Suppressor macrophage (primary cell): ENCODE measurements around the gene FYCO1.
"Not testable (repeated sequence)": the region's sequence is repeated elsewhere in the genome, so short reads cannot be mapped to it uniquely, and the experiment has no call there.

ENCODE experiments used
- DNase-seq, 4 experiments: peaks; one replicate each; pipeline ENCODE4 v3.0.0-alpha.2; 2020 to 2022
- total RNA-seq, 17 experiments: gene quantifications; one replicate each; lab custom pipeline; 2026; ENCODE audit warnings: mixed read lengths in 6 of 17, inconsistent platforms in 3 of 17; lab: John Stamatoyannopoulos, UW

Gene FYCO1
- total RNA-seq, result 19.8 to 65.9 (median 38.5) reads per million in 17 experiments

- peak; percentile 94 to 97 (median 96) for DNase-seq
Observed at GRCh38 chr3:45995236-45996192, at the start of gene FYCO1. FYCO1 (minus strand) TSS chr3:45995824; CDS start chr3:45984910, 10,914 bp downstream.

GRCh38 chr3:46038916-46039315 lies 43.3 kb upstream of the FYCO1 start:
- DNase-seq, result no peak

- not testable (repeated sequence) for DNase-seq
Observed at GRCh38 chr3:46038071-46038470, 42.4 kb upstream of the FYCO1 start.

- DNase-seq, result no peak
Observed at GRCh38 chr3:46036191-46036590, 40.6 kb upstream of the FYCO1 start.

DNA sequence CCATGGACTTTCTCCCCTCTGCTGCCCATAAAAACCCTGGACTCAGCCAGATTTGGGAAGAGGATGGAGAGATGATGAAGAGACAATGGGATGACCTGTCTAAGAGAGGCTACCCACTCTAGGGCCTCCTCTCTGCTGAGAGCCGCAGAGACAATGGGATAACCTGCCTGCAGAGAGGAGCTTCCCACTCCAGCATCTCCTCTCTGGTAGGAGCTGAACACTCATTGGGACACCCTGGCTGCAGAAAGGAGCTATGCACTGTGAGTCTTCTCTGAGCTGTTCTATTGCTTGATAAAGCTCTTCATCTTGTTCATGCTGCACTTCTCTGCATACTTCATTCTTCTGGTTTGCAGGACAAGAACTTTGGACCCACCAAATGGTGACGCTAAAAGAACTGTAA lies 36.1 kb upstream of the FYCO1 start:
- DNase-seq, result no peak

GRCh38 chr3:46031269-46031668 lies 35.6 kb upstream of the FYCO1 start:
- DNase-seq, result no peak

DNA sequence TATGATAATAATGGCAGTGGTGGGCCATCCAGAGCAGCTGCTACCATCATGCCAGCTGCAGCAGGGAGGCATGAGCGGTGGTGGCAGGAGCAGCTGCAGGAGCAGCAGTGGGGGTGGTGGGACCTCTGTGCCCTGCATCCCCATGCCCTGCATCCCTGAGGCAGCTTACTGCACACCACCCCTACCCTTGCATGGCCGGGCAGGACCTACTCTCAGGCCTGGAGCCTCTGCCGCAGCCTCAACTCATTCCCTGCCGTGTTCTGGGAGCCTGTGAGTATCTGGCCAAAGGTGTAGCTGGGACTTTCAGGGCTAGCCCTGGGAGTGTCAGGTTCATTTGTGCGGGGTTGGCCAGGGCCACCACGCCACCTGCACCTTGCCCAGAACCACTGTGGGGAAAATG lies 35.0 kb upstream of the FYCO1 start:
- DNase-seq, result no peak

GRCh38 chr3:46029953-46030543 lies 34.4 kb upstream of the FYCO1 start:
- DNase-seq, result peak; percentile 21 to 59 (median 38)

DNA sequence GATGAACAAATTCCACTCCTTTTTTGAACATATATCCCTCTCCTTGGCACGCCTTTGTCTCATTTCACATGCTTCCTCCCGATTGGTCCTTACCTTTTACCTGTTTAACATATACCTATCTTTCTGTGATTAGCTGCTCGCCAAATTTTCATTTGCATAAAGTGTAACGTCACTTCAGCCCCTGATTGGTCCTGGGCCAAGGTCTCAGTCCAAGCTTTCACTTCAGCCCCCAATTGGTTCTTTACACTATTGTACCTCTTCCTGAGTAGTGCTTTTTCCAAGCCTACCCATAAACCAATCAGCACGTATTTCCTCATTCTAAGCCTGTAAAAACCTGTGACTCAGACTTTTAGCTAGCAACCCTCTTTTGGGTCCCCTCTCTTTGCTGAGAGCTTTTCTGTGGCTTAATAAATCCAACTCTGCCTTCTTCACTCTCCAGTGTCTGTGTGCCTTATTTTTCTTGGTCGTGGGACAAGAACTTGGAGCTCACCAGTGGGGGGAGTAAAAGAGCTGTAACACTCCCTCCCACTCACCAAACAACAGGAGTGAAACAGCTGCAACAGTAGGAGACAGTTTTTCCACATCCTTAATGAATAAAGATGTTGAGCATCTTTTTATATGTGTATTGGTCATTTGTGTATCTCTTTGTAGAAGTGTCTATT lies 32.2 kb upstream of the FYCO1 start:
- no peak for DNase-seq

DNA sequence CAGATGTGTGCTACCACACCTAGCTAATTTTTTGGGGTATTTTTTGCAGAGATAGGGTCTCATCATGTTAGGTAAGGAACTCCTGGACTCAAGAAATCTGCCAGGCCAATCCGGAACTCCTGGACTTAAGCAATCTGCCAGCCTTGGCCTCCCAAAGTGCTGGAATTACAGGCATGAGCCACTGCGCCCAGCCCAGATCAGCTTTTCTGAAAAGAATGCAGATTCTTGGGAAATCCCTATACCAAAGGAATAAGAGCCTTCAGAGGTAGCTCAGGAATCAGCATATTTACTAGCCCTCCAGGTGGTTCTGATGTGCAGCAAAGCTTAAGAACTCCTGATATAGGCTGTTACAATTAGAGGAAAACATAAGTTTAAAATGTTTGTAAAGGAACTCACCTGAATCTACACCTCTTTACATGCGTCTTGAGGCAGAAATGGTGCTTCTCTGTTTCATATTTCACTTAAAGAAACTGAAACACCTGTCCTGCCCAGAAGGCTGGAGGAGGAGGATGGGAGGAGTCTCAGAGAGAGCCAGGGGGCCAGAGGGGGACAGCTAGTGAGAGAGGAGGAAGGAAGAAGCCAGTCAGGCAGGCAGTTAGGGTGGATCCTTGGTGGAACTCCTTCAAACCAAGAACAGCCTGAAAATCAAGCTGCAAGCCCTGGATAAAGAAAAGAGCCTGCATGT lies 31.5 kb upstream of the FYCO1 start, which contains the start of gene XCR1:
Gene XCR1 (minus strand): TSS at position 463 of the 685 bp plus-strand sequence. CDS start 5,536 bp downstream, outside the sequence.
- DNase-seq, result no peak

DNA sequence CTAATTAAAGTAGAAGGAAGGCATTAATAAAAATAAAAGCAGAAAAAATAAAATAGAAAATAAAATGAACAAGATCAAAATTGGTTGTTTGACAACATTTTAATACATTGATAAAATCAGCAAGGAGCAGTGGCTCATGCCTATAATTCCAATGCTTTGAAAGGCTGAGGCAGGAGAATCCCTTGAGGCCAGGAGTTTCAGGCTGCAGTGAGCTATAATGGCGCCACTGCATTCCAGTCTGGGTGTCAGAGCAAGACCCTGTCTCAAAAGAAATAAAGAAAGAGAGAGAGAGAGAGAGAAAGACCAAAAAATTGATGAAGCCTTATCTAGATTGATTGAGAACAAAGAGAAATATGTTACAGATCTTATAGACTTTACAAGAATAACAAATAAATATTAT lies 29.5 kb upstream of the FYCO1 start:
- DNase-seq, result no peak

DNA sequence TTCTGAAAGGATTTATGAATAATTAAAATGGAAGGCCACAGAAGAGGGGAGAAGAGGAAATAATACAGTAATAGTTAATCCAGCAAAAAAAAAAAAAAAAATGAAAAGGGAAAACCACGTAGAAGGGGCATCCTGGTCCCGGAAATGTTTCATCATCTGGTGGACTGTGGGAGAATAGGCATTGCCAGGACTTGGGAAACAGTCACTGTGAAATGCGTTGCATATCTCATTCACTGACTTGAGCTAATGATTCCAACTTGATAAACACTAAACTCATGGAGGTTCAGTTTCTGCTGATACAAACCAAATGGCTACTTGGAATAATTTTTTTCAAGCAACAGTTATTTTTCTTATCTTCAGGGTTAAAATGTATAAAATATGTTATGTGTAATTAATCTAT lies 28.5 kb upstream of the FYCO1 start:
- DNase-seq, result no peak

DNA sequence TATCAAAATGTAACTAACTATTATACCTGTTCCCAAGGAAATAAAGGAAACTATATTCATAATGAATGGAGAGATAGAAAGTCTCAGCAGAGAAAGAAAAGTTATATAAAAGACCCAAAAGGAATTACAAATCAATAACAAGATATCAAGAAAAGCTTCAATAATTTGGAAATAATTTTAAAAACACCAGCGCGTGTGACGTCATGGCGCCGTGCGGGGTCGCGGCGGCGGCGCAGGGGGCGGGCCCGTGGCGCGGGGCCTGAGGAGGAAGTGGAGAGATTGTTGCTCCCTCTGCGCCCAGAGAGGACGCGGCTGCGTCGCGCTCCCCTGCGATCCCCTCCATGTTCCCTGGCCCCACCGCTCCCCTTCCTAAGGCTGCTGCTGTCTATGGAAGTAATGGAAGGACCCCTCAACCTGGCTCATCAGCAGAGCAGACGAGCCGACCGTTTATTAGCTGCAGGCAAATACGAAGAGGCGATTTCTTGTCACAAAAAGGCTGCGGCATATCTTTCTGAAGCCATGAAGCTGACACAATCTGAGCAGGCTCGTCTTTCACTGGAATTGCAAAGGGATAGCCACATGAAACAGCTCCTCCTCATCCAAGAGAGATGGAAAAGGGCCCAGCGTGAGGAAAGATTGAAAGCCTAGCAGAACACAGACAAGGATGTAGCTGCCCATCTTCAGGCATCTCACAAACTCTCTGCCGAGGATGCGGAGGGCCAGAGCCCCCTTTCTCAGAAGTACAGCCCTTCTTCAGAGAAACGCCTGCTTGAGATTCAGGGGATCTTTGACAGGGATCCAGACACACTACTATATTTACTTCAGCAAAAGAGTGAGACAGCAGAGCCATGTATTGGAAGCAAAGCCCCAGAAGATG lies 27.5 kb upstream of the FYCO1 start:
- DNase-seq, result no peak

DNA sequence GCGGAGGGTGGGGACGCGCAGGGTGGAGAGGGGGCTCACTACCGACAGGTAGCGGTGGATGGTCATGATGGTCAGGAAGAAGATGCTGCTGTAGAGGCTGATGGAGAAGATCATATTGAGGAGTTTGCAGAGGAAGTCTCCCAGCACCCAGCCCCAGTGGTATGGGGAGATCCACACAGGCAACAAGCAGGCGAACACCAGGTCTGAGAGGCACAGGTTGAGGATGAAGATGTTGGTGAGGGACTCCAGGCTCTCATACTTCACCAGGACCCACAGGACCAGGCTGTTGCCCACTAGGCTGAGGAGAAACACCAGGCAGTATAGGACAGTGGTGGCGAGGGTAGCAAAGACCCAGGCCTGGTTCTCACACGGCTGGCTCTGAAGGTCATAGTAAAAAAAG lies 25.9 kb upstream of the FYCO1 start:
- DNase-seq, result no peak

DNA sequence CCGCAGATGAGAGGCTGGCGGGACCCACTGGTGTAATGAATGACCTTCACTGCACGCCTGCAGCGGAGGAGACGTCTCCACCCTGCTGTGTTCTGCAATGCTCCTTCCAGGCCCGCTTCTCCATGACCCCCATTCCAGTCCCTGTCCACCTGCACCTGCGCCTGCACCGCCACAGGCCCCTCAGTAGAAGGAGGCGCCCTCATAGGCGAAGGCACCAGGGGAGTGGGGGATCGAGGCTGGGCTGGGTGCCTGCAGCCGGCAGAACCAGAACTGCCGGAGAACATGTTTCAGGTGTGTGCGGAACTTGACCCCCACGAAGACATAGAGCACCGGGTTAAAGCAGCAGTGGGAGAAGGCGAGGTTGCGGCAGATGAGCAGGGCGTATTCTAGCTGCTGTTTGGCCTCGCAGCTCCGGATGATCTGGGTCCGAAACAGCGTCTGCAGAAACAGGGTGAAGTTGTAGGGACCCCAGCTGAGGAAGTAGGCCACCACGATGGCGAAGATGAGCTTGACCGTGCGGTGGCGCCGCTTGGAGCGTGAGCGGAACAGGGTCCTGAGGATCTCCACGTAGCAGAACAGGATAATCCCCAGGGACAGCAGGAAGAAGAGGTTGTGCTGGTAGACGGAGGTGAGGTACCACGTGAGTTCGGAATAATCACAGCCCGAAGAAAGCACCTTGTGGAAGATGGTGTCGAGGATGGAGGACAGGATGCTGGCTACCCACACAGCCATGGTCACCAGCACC lies 25.3 kb upstream of the FYCO1 start:
- DNase-seq, result no peak

GRCh38 chr3:46019707-46020106 lies 24.1 kb upstream of the FYCO1 start:
- peak in 3 of 4 experiments; percentile 10 to 28 (median 17) for DNase-seq

GRCh38 chr3:46017720-46018119 lies 22.1 kb upstream of the FYCO1 start:
- peak; percentile 81 to 89 (median 86) for DNase-seq

GRCh38 chr3:46013316-46014094 lies 17.9 kb upstream of the FYCO1 start:
- DNase-seq, result no peak

DNA sequence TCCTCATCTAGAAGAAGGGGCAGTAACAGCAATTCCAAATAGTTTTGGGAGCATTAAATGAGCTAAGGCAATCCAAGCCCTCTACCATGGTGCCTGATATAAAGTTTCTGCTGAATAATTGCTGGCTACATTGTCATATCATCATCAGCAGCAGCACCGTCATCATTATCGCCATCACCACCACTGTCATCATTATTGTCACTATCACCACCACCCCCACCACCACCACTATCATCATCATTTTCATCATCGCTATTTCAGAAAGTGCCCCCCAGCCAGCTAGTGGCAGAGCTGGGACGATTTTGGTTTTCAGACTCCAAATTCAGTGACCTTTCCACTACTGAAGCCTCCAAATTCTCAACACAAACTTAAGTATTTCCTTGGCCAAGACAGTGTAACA lies 16.6 kb upstream of the FYCO1 start:
- DNase-seq, result no peak
